ENCODE measurements around the gene DNMT3B. TPM values are rescaled to one million over a fixed set of nuclear protein-coding genes. Genes with fewer than 3 reads are reported as not detected.

Gene DNMT3B
- total and polyA plus RNA-seq, 9 of the 15 experiments (the other 6 are each of a cell fraction or from before 2014, with no cell fraction given): 9.3 to 74.8 (median 49.1) TPM

GRCh38 chr20:32752458-32753250, 9.5 kb upstream of the DNMT3B start (continued):
- TF ChIP-seq ZNF592 (IDR thresholded peaks at IDR 0.05) (peak; percentile 60), RBBP5 (IDR thresholded peaks at IDR 0.05; ENCODE audit: borderline replicate concordance, insufficient read depth, low read length, poor library complexity, severe bottlenecking) (peak; percentile 67), HEY1 (CRISPR knock-in tag; IDR thresholded peaks at IDR 0.05; ENCODE audit: borderline replicate concordance) (no peak), LCOR (CRISPR knock-in tag; IDR thresholded peaks at IDR 0.05) (peak; percentile 95), GABPB2 (CRISPR knock-in tag; conservative IDR thresholded peaks at IDR 0.05) (no peak), L3MBTL2 (IDR thresholded peaks at IDR 0.05) (peak; percentile 91), CUX1 (CRISPR knock-in tag; IDR thresholded peaks at IDR 0.05) (no peak), HCFC1 (IDR thresholded peaks at IDR 0.05; ENCODE audit: low read depth, low read length) (no peak), TFE3 (CRISPR knock-in tag; IDR thresholded peaks at IDR 0.05) (no peak), KLF1 (tag; IDR thresholded peaks at IDR 0.05) (no peak), NFATC3 (IDR thresholded peaks at IDR 0.05) (peak; percentile 91; the same call in 1 of the 2 replicates), NKRF (IDR thresholded peaks at IDR 0.05; ENCODE audit: borderline replicate concordance) (no peak), PURB (CRISPR knock-in tag; IDR thresholded peaks at IDR 0.05; ENCODE audit: low read depth) (no peak)

Data from K562 (cell line).